Astrocyte of the hippocampus (primary cell): ENCODE measurements around the gene UNC13B.
"Not testable (repeated sequence)": the region's sequence is repeated elsewhere in the genome, so short reads cannot be mapped to it uniquely, and the experiment has no call there.

Experiments used
- DNase-seq: peaks from one replicate; pipeline ENCODE4 v3.0.0; 2011; ENCODE audit warnings: low read depth, low spot score

The UNC13B gene

DNA sequence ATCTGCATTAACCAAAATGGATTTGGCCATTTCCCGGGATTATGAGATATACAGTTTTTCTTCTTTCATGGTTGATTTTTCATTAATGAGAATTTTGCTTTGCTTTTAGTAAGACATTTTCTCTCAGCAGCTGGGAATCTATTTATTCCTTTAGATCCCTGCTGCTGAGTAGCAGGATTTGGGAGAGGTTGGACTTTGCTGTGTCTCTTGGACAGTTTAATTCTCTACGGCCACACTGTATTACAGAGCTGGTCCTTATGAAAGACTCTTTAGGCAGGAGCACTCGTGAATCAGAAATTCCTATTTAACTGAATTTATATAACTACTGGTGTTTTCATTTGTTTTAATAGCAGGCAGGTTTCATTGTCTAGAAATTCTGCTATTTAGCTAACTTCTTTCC lies 1.6 kb downstream of the UNC13B start:
- no peak for DNase-seq

- DNase-seq, result peak; percentile 76
These were observed 2.9 kb downstream of the UNC13B start for GRCh38 chr9:35164711-35165110.

DNA sequence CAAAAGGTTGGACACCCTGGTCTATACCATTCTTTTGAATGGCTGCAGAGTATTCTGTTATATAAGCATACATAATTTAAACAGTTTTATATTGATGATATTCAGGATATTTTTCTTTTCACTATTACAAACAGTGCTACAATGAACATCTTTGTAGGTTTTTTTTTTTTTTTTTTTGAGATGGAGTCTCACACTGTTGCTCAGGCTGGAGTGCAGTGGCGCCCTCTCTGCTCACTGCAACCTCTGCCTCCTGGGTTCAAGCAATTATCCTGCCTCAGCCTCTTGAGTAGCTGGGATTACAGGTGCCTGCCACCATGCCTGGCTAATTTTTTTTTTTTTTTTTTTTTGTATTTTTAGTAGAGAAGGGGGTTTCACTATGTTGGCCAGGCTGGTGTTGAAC lies 5.6 kb downstream of the UNC13B start:
- DNase-seq, result not testable (repeated sequence)

- no peak for DNase-seq
These were observed 7.2 kb downstream of the UNC13B start for GRCh38 chr9:35168963-35169362.

DNA sequence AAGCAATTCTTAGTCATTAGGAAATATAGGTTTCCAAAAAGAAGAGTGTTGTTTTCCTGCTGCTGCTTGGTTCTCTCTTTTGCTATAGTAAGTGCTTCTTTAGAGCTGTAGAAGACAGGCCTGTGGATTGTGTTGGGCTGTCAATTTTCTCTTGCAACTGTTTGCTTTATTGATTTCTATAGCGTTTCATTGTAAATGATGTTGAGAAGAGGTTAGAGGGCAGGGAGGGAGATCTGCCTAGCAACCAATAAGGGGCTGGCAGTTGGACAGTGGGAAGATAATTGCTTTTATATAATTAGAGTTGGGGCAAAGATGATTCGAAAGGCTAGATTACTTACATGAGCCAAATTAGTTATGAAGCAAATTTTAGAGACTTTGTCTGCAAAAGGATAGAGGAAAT lies 11.1 kb downstream of the UNC13B start:
- no peak for DNase-seq

DNA sequence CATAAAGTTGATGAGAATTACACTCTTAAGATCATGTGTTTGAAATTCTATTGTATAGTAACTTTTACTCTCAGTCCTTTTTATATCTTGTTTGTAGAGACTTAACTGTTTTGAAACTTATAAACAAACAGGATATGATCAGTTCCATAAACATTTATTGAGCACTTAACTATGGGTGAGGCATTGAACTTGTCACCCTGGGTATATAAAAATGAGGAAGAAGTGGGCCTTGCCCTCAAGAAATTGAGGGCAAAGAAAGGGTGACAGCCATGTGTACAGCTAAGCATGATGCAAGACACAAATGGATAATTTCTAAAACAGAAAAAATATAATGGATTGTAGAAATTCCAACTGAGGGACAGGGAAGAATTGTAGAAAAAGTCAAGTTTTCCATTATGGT lies 15.7 kb downstream of the UNC13B start:
- no peak for DNase-seq

GRCh38 chr9:35179347-35180280 lies 17.8 kb downstream of the UNC13B start:
- no peak for DNase-seq

GRCh38 chr9:35180801-35181200 lies 19.0 kb downstream of the UNC13B start:
- DNase-seq, result no peak

- DNase-seq, result not testable (repeated sequence)
These were observed 20.6 kb downstream of the UNC13B start for GRCh38 chr9:35182401-35182800.

- DNase-seq, result not testable (repeated sequence)
These were observed 21.4 kb downstream of the UNC13B start for GRCh38 chr9:35182996-35183754.

DNA sequence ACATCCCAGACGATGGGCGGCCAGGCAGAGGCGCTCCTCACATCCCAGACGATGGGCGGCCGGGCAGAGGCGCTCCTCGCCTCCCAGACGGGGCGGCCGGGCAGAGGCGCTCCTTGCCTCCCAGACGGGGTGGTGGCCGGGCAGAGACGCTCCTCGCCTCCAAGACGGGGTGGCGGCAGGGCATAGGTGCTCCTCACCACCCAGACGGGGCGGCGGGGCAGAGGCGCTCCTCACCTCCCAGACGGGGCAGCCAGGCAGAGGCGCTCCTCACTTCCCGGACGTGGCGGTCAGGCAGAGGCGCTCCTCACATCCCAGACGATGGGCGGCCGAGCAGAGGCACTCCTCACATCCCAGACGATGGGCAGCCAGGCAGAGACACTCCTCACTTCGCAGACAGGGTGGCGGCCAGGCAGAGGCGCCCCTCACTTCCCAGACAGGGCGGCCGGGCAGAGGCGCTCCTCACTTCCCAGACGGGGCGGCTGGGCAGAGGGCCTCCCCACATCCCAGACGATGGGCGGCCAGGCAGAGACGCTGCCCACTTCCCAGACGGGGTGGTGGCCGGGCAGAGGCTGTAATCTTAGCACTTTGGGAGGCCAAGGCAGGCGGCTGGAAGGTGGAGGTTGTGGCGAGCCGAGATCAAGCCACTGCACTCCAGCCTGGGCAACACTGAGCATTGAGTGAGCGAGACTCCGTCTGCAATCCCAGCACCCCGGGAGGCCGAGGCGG lies 22.1 kb downstream of the UNC13B start:
- not testable (repeated sequence) for DNase-seq

GRCh38 chr9:35186524-35186923 lies 24.7 kb downstream of the UNC13B start:
- no peak for DNase-seq

GRCh38 chr9:35190203-35190602 lies 28.4 kb downstream of the UNC13B start:
- DNase-seq, result no peak

DNA sequence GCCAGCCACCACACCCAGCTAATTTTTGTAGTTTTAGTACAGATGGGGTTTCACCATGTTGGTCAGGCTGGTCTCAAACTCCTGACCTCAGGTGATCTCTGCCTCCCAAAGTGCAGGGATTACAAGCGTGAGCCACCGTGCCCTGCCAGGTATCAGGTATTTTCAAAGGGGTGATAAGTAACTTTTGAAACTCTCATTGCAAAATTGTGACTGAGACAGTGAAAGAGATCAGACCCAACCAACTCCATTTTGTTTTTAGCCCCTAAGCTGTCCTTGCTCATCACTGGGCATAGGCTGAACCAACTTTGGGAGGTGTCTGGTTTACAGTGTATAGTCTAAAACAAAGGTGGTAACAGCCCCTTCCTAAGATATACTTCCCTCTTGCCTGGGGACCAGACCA lies 29.3 kb downstream of the UNC13B start:
- DNase-seq, result no peak

- no peak for DNase-seq
These were observed 32.0 kb downstream of the UNC13B start for GRCh38 chr9:35193762-35194161.

DNA sequence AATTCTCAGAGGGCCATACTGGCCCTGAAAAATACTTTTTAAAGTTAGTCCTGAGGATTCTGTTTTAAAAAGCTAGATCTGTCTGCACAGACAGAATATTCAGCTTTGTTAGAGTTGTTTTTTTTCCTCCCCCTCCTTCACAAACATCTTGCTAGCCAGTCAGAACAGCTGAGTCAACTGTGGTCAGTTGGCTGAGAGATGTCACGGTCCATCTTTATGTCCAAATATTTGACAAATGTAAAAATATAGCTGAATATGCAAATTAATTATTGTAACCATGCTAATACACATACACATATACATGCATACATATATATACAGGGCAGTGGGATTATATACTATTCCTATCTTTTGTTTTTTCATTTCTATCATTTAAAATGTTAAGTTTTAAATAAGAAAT lies 33.9 kb downstream of the UNC13B start:
- peak; percentile 54 for DNase-seq

- DNase-seq, result no peak
These were observed 36.4 kb downstream of the UNC13B start for GRCh38 chr9:35198191-35198590.

DNA sequence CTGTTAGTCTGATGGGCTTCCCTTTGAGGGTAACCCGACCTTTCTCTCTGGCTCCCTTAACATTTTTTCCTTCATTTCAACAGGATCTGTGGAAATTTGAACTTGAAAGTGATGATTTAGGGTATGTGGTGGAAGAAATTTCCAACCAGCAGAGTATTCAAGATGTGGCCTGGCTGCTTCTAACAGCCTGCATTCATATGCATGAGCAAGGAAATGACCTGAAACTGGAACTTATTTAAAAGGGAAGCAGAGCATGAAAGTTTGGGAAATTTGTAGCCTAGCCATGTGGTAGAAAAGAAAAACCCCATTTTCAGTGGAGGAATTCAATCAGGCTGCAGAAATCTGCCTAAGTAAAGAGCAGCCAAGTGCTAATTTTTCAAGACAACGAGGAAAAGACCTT lies 41.7 kb downstream of the UNC13B start:
- DNase-seq, result peak; percentile 5

DNA sequence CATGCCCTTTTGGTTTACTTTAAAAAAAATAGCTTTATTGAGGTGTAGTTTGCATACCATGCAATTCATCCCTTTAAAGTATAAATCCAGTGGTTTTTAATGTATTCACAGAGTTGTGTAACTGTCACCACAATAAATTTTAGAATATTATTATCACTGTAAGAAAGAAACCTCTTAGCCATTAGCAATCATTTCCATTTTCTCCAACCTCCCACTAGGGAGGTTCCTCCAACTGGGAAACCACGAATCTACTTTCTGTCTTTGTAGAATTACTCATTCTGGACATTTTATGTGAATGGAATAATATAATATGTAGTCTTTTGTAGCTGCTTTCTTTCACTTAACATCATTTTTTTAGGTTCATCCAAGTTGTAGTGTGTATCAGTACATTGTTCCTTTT lies 43.5 kb downstream of the UNC13B start:
- DNase-seq, result no peak

DNA sequence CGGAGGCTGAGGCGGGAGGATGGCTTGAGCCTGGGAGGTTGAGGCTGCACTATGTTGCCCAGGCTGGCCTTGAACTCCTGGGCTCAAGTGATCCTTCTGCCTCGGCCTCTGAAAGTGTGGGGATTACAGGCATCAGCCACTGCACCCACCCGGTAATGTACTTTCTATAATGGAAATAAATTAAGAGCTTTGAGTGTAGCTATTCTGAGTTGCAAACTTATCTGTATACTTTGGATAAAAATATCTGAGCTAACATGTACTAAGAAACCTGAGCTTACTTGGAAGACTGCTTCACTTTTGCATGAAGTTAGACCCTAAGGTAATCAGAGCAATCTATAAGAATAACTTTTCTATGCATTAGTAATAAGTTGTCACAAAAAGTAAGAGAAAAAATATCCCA lies 50.0 kb downstream of the UNC13B start:
- DNase-seq, result no peak

GRCh38 chr9:35220659-35221338 lies 59.0 kb downstream of the UNC13B start:
- no peak for DNase-seq

GRCh38 chr9:35225677-35226076 lies 63.9 kb downstream of the UNC13B start:
- DNase-seq, result no peak
